Neural cell (in vitro differentiated cells): ENCODE measurements around the gene ADAMTS17. TPM values are rescaled to one million over a fixed set of nuclear protein-coding genes. Genes with fewer than 3 reads are reported as not detected.

ENCODE experiments used
- H2AFZ ChIP-seq: fragments of 200-600, 300-800 bp; sonication (generic), shearing (Covaris generic); 2 replicates; pipeline ENCODE4 v1.6.0; 2014; ENCODE audit warnings: low read depth, mild to moderate bottlenecking, antibody characterized with exemption, low read length, moderate library complexity
- H3F3A ChIP-seq: fragments of 200-600 bp; shearing (Covaris generic); 2 replicates; pipeline ENCODE4 v1.6.1; 2016; ENCODE audit warnings: mild to moderate bottlenecking, moderate library complexity, mixed read lengths, antibody characterized with exemption, low read length; ENCODE audit not compliant: insufficient read depth, poor library complexity, severe bottlenecking
- H3K27ac ChIP-seq: fragments of 200-600, 300-800 bp; sonication (generic), shearing (Covaris generic); 2 replicates; pipeline ENCODE4 v1.5.1; 2014; ENCODE audit warnings: mild to moderate bottlenecking, low read length, moderate library complexity
- H3K27me3 ChIP-seq: fragments of 300-800, 200-600 bp; sonication (generic), shearing (Covaris generic); 2 replicates; pipeline ENCODE4 v1.6.0; 2014; ENCODE audit warnings: mild to moderate bottlenecking, low read depth, low read length, moderate library complexity; ENCODE audit not compliant: insufficient read depth
- H3K36me3 ChIP-seq: fragments of 300-800, 200-600 bp; sonication (generic), shearing (Covaris generic); 2 replicates; pipeline ENCODE4 v1.5.1; 2014; ENCODE audit warnings: mild to moderate bottlenecking, antibody characterized with exemption, low read length, moderate library complexity; ENCODE audit not compliant: insufficient read depth
- H3K4me2 ChIP-seq: fragments of 300-800, 200-600 bp; sonication (generic), shearing (Covaris generic); 2 replicates; pipeline ENCODE4 v1.6.0; 2014; ENCODE audit warnings: mild to moderate bottlenecking, low read length
- H3K4me3 ChIP-seq: fragments of 300-800, 200-600 bp; sonication (generic), shearing (Covaris generic); 2 replicates; pipeline ENCODE4 v1.5.1; 2014; ENCODE audit warnings: mild to moderate bottlenecking, low read length, moderate library complexity
- H3K79me2 ChIP-seq: fragments of 200-600 bp; shearing (Covaris generic); replicated peaks from 2 replicates; pipeline ENCODE4 v1.6.0; 2014; ENCODE audit warnings: mild to moderate bottlenecking, low read length, moderate library complexity; ENCODE audit not compliant: insufficient read depth
- H3K9ac ChIP-seq: fragments of 300-800, 200-600 bp; sonication (generic), shearing (Covaris generic); 2 replicates; pipeline ENCODE4 v1.6.1; 2016; ENCODE audit warnings: mild to moderate bottlenecking, low read length, mixed read lengths
- H3K9me2 ChIP-seq: fragments of 200-600 bp; shearing (Covaris generic); 2 replicates; pipeline ENCODE4 v1.6.1; 2016; ENCODE audit warnings: mild to moderate bottlenecking, low read length, mixed read lengths; ENCODE audit not compliant: insufficient read depth
- H3K9me3 ChIP-seq: fragments of 200-600, 300-800 bp; sonication (generic), shearing (Covaris generic); 2 replicates; pipeline ENCODE4 v1.6.1; 2016; ENCODE audit warnings: mild to moderate bottlenecking, mixed run types, low read length, moderate library complexity, mixed read lengths
- H4K20me1 ChIP-seq: fragments of 200-600 bp; shearing (Covaris generic); 2 replicates; pipeline ENCODE4 v1.6.1; 2016; ENCODE audit warnings: mild to moderate bottlenecking, mixed run types; ENCODE audit not compliant: insufficient read depth
- CTCF ChIP-seq: fragments of 450-650 bp; IDR thresholded peaks from 2 replicates; pipeline ENCODE4 v1.5.1; 2014; ENCODE audit warnings: antibody characterized with exemption, mild to moderate bottlenecking, moderate library complexity; ENCODE audit not compliant: poor library complexity, severe bottlenecking
- EP300 ChIP-seq: fragments of 450-650 bp; conservative IDR thresholded peaks from 2 replicates; pipeline ENCODE4 v1.6.1; 2014; ENCODE audit warnings: antibody characterized with exemption, mild to moderate bottlenecking, moderate library complexity; ENCODE audit not compliant: poor library complexity, severe bottlenecking
- EZH2 ChIP-seq: fragments of 200-600, 300-800 bp; shearing (Covaris generic), sonication (generic); IDR thresholded peaks from 2 replicates; pipeline ENCODE4 v1.6.1; 2014; ENCODE audit warnings: antibody characterized with exemption, low read length, borderline replicate concordance, mild to moderate bottlenecking; ENCODE audit not compliant: insufficient read depth, poor library complexity, severe bottlenecking
- MXI1 ChIP-seq: fragments of 450-650 bp; conservative IDR thresholded peaks from 2 replicates; pipeline ENCODE4 v1.6.1; 2014; ENCODE audit warnings: antibody characterized with exemption, mild to moderate bottlenecking; ENCODE audit not compliant: poor library complexity, severe bottlenecking
- POLR2AphosphoS5 ChIP-seq: IDR thresholded peaks from 2 replicates; pipeline ENCODE4 v1.6.1; 2012
- RAD21 ChIP-seq: fragments of 450-650 bp; conservative IDR thresholded peaks from 2 replicates; pipeline ENCODE4 v1.6.1; 2014; ENCODE audit warnings: antibody characterized with exemption, mild to moderate bottlenecking, moderate library complexity
- REST ChIP-seq: IDR thresholded peaks from 2 replicates; pipeline ENCODE4 v1.6.1; 2012; ENCODE audit warnings: borderline replicate concordance
- SMC3 ChIP-seq: fragments of 450-650 bp; conservative IDR thresholded peaks from 2 replicates; pipeline ENCODE4 v1.6.1; 2014; ENCODE audit warnings: antibody characterized with exemption, mild to moderate bottlenecking, moderate library complexity; ENCODE audit not compliant: poor library complexity
- TAF1 ChIP-seq: IDR thresholded peaks from 2 replicates; pipeline ENCODE4 v1.6.1; 2012; ENCODE audit warnings: low read depth
- polyA plus RNA-seq: library from polyadenylated mRNA; depleted of rRNA; stranded (reverse); fragments of >200 nt; gene quantifications from 2 replicates; pipeline ENCODE4 v1.2.3, GENCODE V29; 2014

The ADAMTS17 gene
- polyA plus RNA-seq, 1 donor from 2014 or later: 0.04 TPM

- Histone ChIP-seq H3K27me3 (no peaks in the 10 kb centered on the region), H3K27ac (no peak overlapping the region), H3K9me2 (no peaks in the 10 kb centered on the region), H3K36me3 (no peaks in the 10 kb centered on the region), H3F3A (no peaks in the 10 kb centered on the region), H3K9me3 (no peaks in the 10 kb centered on the region), H2AFZ (no peak overlapping the region), H3K79me2 (no peaks in the 10 kb centered on the region), H3K4me2 (no peak overlapping the region), H3K9ac (no peak overlapping the region), H3K4me3 (no peak overlapping the region), H4K20me1 (no peaks in the 10 kb centered on the region)
- no peak for TF ChIP-seq EZH2
- TF ChIP-seq CTCF: no peak
- TF ChIP-seq POLR2AphosphoS5: no peak
- TF ChIP-seq EP300: no peak
- no peak for TF ChIP-seq REST
- no peak for TF ChIP-seq TAF1
- TF ChIP-seq MXI1: no peak
- TF ChIP-seq RAD21: no peak
- no peak for TF ChIP-seq SMC3
Measured at GRCh38 chr15:99976811-99977271, 364.9 kb downstream of the ADAMTS17 start.

- H4K20me1 ChIP-seq: no peaks in the 10 kb centered on the region
- H3K9me2 ChIP-seq: no peaks in the 10 kb centered on the region
- H3K79me2 ChIP-seq: no peaks in the 10 kb centered on the region
- TF ChIP-seq RAD21 (no peak), CTCF (no peak), POLR2AphosphoS5 (no peak), MXI1 (no peak), TAF1 (no peak), EP300 (no peak), EZH2 (no peak), REST (no peak), SMC3 (no peak)
- no peaks in the 10 kb centered on the region for H3K27me3 ChIP-seq
- H3K9ac ChIP-seq: no peak overlapping the region
- no peak overlapping the region for H3K27ac ChIP-seq
- no peak overlapping the region for H2AFZ ChIP-seq
- no peak overlapping the region for H3K4me2 ChIP-seq
- H3K9me3 ChIP-seq: no peaks in the 10 kb centered on the region
- no peak overlapping the region for H3K4me3 ChIP-seq
- H3F3A ChIP-seq: no peaks in the 10 kb centered on the region
- no peaks in the 10 kb centered on the region for H3K36me3 ChIP-seq
Measured at GRCh38 chr15:99976000-99976399, 365.8 kb downstream of the ADAMTS17 start.
